ENCODE results near the gene FOXS1. TPM values are rescaled to one million over a fixed set of nuclear protein-coding genes. Genes with fewer than 3 reads are reported as not detected.
"Not testable (repeated sequence)": the region's sequence is repeated elsewhere in the genome, so short reads cannot be mapped to it uniquely, and the experiment has no call there.

The FOXS1 gene
- total RNA-seq, 1 donor from 2014 or later = 0.22 TPM

GRCh38 chr20:31831771-31832306 lies 13.6 kb downstream of the FOXS1 start:
- Mint-ChIP-seq H3K4me1 (ENCODE audit: unreplicated experiment) (peaks cover 22% of the 10 kb centered on the region), H3K27me3 (no peaks in the 10 kb centered on the region), H3K27ac (no peak overlapping the region), H3K9me3 (no peaks in the 10 kb centered on the region), H3K4me3 (no peak overlapping the region), H3K36me3 (no peaks in the 10 kb centered on the region)
- DNase-seq (ENCODE audit: extremely low spot score, unreplicated experiment) = no peak
- no peak for TF ChIP-seq CTCF (conservative IDR thresholded peaks at IDR 0.05)

GRCh38 chr20:31831211-31831610 lies 14.2 kb downstream of the FOXS1 start:
- H3K4me1 Mint-ChIP-seq (ENCODE audit: unreplicated experiment) = peaks cover 20% of the 10 kb centered on the region
- no peaks in the 10 kb centered on the region for H3K27me3 Mint-ChIP-seq
- no peaks in the 10 kb centered on the region for H3K36me3 Mint-ChIP-seq
- DNase-seq (ENCODE audit: extremely low spot score, unreplicated experiment) = no peak
- no peaks in the 10 kb centered on the region for H3K9me3 Mint-ChIP-seq
- TF ChIP-seq CTCF (conservative IDR thresholded peaks at IDR 0.05) = no peak
- no peak overlapping the region for H3K4me3 Mint-ChIP-seq
- H3K27ac Mint-ChIP-seq = no peak overlapping the region

- H3K36me3 Mint-ChIP-seq = no peaks in the 10 kb centered on the region
- no peak for TF ChIP-seq CTCF (conservative IDR thresholded peaks at IDR 0.05)
- H3K27me3 Mint-ChIP-seq = no peaks in the 10 kb centered on the region
- no peak overlapping the region for H3K4me3 Mint-ChIP-seq
- peak; percentile 68 for DNase-seq (ENCODE audit: extremely low spot score, unreplicated experiment)
- H3K9me3 Mint-ChIP-seq = no peaks in the 10 kb centered on the region
- H3K27ac Mint-ChIP-seq = no peak overlapping the region
- peaks cover 16% of the 10 kb centered on the region for H3K4me1 Mint-ChIP-seq (ENCODE audit: unreplicated experiment)
Observed at GRCh38 chr20:31830406-31830981, 14.9 kb downstream of the FOXS1 start.

GRCh38 chr20:31829731-31830130 lies 15.7 kb downstream of the FOXS1 start:
- H3K27ac Mint-ChIP-seq = no peak overlapping the region
- TF ChIP-seq CTCF (conservative IDR thresholded peaks at IDR 0.05) = no peak

GRCh38 chr20:31828016-31828415 lies 17.4 kb downstream of the FOXS1 start:
- H3K27ac Mint-ChIP-seq; H3K4me3 Mint-ChIP-seq; H3K27me3 Mint-ChIP-seq; H3K9me3 Mint-ChIP-seq; H3K36me3 Mint-ChIP-seq; DNase-seq (ENCODE audit: extremely low spot score, unreplicated experiment); H3K4me1 Mint-ChIP-seq (ENCODE audit: unreplicated experiment): not testable (repeated sequence)

More at GRCh38 chr20:31829731-31830130, 15.7 kb downstream of the FOXS1 start:
- DNase-seq (ENCODE audit: extremely low spot score, unreplicated experiment) = no peak
- Mint-ChIP-seq H3K4me1 (ENCODE audit: unreplicated experiment) (peaks cover 8% of the 10 kb centered on the region), H3K9me3 (no peaks in the 10 kb centered on the region), H3K27me3 (no peaks in the 10 kb centered on the region), H3K4me3 (no peak overlapping the region), H3K36me3 (no peaks in the 10 kb centered on the region)

GRCh38 chr20:31827059-31827458 lies 18.3 kb downstream of the FOXS1 start:
- no peak overlapping the region for H3K4me3 Mint-ChIP-seq
- H3K27ac Mint-ChIP-seq = no peak overlapping the region
- H3K9me3 Mint-ChIP-seq = no peaks in the 10 kb centered on the region
- H3K4me1 Mint-ChIP-seq (ENCODE audit: unreplicated experiment) = peaks cover 6% of the 10 kb centered on the region
- peaks cover 3% of the 10 kb centered on the region for H3K27me3 Mint-ChIP-seq
- no peak for DNase-seq (ENCODE audit: extremely low spot score, unreplicated experiment)
- H3K36me3 Mint-ChIP-seq = no peaks in the 10 kb centered on the region
- no peak for TF ChIP-seq CTCF (conservative IDR thresholded peaks at IDR 0.05)
